Mucosa of descending colon (tissue), 3 donors: Measurements from ENCODE around the gene REXO1. TPM values are rescaled to one million over a fixed set of nuclear protein-coding genes. Genes with fewer than 3 reads are reported as not detected.

Source experiments
- ATAC-seq: fragments of 200-7000 bp; cut with Tn5 transposase; one replicate; pipeline ENCODE4 v1.9.1; 2020; ENCODE audit warnings: mild to moderate bottlenecking, moderate library complexity
- DNase-seq, 3 donors: peaks; one replicate each; pipeline ENCODE4 v3.0.0-alpha.2; 2020
- H3K36me3 ChIP-seq: fragments of 200-600 bp; one replicate; pipeline ENCODE4 v1.8.0; 2021; ENCODE audit warnings: low read depth, mild to moderate bottlenecking
- H3K4me1 ChIP-seq: fragments of 200-600 bp; one replicate; pipeline ENCODE4 v1.8.0; 2021; ENCODE audit warnings: low read depth, mild to moderate bottlenecking
- H3K4me3 ChIP-seq: fragments of 200-600 bp; one replicate; pipeline ENCODE4 v1.8.0; 2021; ENCODE audit warnings: mild to moderate bottlenecking
- H3K9me3 ChIP-seq: fragments of 200-600 bp; one replicate; pipeline ENCODE4 v1.8.0; 2021; ENCODE audit warnings: mild to moderate bottlenecking
- intact Hi-C, 2 donors: fragments of 100-400 bp; cut with DNase I in 1 of 2; cut with micrococcal nuclease in 1 of 2; formaldehyde crosslinking; loops; one replicate each; pipeline versions ENCODE4 v1.11.0 to v1.11.1; 2022; cut with DNase I, micrococcal nuclease
- total RNA-seq, 3 donors: library from RNA; stranded (reverse); fragmentation: NEBNext Ultra II Directional in 2 of 3; extraction: Animal tissue kit (Norgen Biotek cat#: 25700) in 2 of 3; gene quantifications; one replicate each; pipeline versions ENCODE4 v1.2.1 to v1.2.4, GENCODE V29; 2021 to 2023
- TF ChIP-seq, protein P1 (sequence below): fragments of 200-600 bp; IDR thresholded peaks from one replicate; pipeline ENCODE4 v1.8.0; 2022; ENCODE audit warnings: antibody characterized with exemption, mild to moderate bottlenecking
- donor health status: DM: no; HTN: no; CAD: no; lungs with moderate emphysema.
- donor health status: DM: no; HTN: no; CAD: no.
- donor health status: DM: no; HTN: yes; CAD: no.

The REXO1 gene
- total RNA-seq, 3 donors from 2014 or later, result 45.4 to 54.3 (median 50.2) TPM

GRCh38 chr19:1839658-1840540 is 8.4 kb downstream of the REXO1 start:
- TF ChIP-seq, protein P1, sequence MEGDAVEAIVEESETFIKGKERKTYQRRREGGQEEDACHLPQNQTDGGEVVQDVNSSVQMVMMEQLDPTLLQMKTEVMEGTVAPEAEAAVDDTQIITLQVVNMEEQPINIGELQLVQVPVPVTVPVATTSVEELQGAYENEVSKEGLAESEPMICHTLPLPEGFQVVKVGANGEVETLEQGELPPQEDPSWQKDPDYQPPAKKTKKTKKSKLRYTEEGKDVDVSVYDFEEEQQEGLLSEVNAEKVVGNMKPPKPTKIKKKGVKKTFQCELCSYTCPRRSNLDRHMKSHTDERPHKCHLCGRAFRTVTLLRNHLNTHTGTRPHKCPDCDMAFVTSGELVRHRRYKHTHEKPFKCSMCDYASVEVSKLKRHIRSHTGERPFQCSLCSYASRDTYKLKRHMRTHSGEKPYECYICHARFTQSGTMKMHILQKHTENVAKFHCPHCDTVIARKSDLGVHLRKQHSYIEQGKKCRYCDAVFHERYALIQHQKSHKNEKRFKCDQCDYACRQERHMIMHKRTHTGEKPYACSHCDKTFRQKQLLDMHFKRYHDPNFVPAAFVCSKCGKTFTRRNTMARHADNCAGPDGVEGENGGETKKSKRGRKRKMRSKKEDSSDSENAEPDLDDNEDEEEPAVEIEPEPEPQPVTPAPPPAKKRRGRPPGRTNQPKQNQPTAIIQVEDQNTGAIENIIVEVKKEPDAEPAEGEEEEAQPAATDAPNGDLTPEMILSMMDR, result no peak
- H3K4me1 ChIP-seq, result peaks cover 51% of the 10 kb centered on the region
- DNase-seq (peak; percentile 87 to 89 (median 87)), ATAC-seq (peak; percentile 84)
- no peaks in the 10 kb centered on the region for H3K9me3 ChIP-seq
- intact Hi-C loops, result no loop called here
- H3K36me3 ChIP-seq, result no peaks in the 10 kb centered on the region
- no peak overlapping the region for H3K4me3 ChIP-seq

- peak; percentile 58 for ATAC-seq
- H3K36me3 ChIP-seq, result no peaks in the 10 kb centered on the region
- TF ChIP-seq, protein P1, result peak; percentile 94
- no peaks in the 10 kb centered on the region for H3K9me3 ChIP-seq
- intact Hi-C loops, result no loop called here
- peak in 2 of 3 donors; percentile 76 to 87 for DNase-seq
- no peak overlapping the region for H3K4me3 ChIP-seq
- H3K4me1 ChIP-seq, result peaks cover 38% of the 10 kb centered on the region
Observed at GRCh38 chr19:1837625-1838105, 10.6 kb downstream of the REXO1 start.

DNA sequence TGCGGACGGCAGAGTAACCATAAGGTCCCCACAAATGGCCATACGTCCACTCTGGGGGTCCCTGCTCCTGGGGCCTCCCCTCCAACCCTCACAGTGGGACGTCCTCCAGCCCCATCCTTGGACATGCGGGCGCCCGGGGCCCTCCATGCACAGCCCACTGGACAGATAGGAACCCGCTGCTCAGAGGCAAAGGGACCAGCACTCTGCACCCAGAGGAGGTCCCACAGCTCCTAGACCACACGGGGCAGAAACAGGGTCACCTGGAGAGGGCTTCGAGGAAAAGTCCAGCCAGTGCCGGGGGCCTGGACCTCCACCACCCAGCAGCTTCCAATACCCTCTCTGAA is 11.1 kb downstream of the REXO1 start:
- Histone ChIP-seq H3K9me3 (no peaks in the 10 kb centered on the region), H3K4me1 (peaks cover 38% of the 10 kb centered on the region), H3K4me3 (no peak overlapping the region), H3K36me3 (no peaks in the 10 kb centered on the region)
- TF ChIP-seq, protein P1, result no peak
- no peak for ATAC-seq
- intact Hi-C loops, result no loop called here
- no peak for DNase-seq

DNA sequence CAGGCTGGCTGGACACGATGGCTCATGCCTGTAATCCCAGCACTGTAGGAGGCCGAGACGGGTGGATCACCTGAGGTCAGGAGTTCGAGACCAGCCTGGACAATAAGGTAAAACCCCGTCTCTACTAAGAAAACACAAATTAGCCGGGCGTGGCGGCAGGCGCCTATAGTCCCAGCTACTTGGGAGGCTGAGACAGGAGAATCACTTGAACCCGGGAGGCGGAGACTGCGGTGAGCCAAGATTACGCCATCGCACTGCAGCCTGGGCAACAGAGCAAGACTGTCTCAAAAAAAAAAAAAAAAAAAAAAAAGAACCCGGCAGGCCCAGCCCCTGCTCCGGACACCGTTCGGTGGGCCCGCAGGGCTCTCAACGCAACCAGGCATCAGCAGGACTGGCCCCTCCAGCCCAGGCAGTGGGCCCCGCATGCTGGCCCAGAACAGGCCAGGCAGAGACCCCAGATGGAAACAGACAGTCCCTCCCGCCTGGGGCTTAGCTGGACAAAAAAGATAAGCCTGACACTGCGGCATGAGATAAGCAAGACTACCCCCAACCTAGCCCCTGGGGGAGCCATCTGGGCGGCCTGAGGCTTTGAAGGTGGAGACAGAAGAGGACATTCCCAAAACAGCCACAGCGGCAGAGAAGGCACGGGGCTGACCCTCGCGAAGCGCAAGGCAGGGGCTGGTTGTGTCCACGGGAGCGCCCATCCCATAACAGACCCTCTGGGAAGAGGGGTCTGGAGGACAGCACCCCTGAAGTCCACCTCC is 11.6 kb downstream of the REXO1 start:
- no peaks in the 10 kb centered on the region for H3K9me3 ChIP-seq
- intact Hi-C loops, result no loop called here
- no peak overlapping the region for H3K4me3 ChIP-seq
- H3K36me3 ChIP-seq, result no peaks in the 10 kb centered on the region
- ATAC-seq, result no peak
- no peak for DNase-seq
- H3K4me1 ChIP-seq, result peaks cover 37% of the 10 kb centered on the region
- TF ChIP-seq, protein P1, result no peak

GRCh38 chr19:1833540-1833939 is 14.7 kb downstream of the REXO1 start:
- H3K36me3 ChIP-seq, result no peaks in the 10 kb centered on the region
- no peaks in the 10 kb centered on the region for H3K9me3 ChIP-seq
- DNase-seq (no peak), ATAC-seq (no peak)
- no peak overlapping the region for H3K4me3 ChIP-seq
- intact Hi-C loops, result no loop called here
- peaks cover 9% of the 10 kb centered on the region for H3K4me1 ChIP-seq
- TF ChIP-seq, protein P1, result no peak
